ENCODE measurements around the gene PLEKHM3. TPM values are rescaled to one million over a fixed set of nuclear protein-coding genes. Genes with fewer than 3 reads are reported as not detected.

Gene PLEKHM3
- total and polyA plus RNA-seq, 2 of the 4 experiments (the other 2 are of a cell fraction), result 2.4 to 11.3 TPM

DNA sequence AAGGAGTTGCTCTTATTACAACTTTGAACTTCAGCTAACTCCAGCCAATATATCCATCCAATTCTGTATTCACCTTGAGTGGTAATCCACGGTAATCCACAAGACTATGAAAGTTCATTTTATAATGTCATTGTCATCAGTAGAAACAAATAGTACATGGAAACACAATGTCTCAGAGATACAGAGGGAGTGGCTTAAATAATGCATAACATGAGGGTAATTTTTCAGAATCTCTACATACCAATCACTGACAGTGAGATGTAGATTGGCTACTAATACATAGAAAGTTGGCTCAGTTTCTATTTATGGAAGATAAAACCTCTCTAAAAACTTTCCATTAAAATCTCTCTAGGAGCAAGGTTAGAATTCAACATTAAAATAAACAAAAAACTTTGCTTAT is 93.2 kb downstream of the PLEKHM3 start:
- Histone ChIP-seq H2BK20ac (ENCODE audit: low read depth, low read length) (no peak overlapping the region), H2BK120ac (ENCODE audit: low read depth, low read length) (no peak overlapping the region), H3K9ac (ENCODE audit: low read depth, low read length) (no peak overlapping the region), H3K36me3 (ENCODE audit: control insufficient read depth, insufficient read depth, low read length) (peaks cover 2% of the 10 kb centered on the region), H3K9me3 (ENCODE audit: control insufficient read depth, insufficient read depth, low read length) (no peaks in the 10 kb centered on the region), H3K4me2 (ENCODE audit: low read depth, low read length) (no peak overlapping the region), H3K14ac (replicated peaks; ENCODE audit: low read depth, low read length) (no peak overlapping the region), H4K20me1 (ENCODE audit: insufficient read depth, low read length) (no peaks in the 10 kb centered on the region), H3K4me1 (ENCODE audit: control insufficient read depth, insufficient read depth, low read length) (no peaks in the 10 kb centered on the region), H3K18ac (ENCODE audit: low read depth, low read length) (no peak overlapping the region), H2BK5ac (ENCODE audit: low read depth, low read length, poor library complexity, severe bottlenecking) (no peak overlapping the region), H3K23ac (ENCODE audit: low read depth, low read length) (no peak overlapping the region), H3K9me1 (ENCODE audit: insufficient read depth, low read length) (no peaks in the 10 kb centered on the region), H2BK15ac (ENCODE audit: low read depth, low read length) (no peak overlapping the region), H3K4me3 (ENCODE audit: insufficient read depth, low read depth, low read length) (no peak overlapping the region), H3K79me1 (ENCODE audit: low read depth in 1 of 2, low read length in 2 of 2) (no peaks in the 10 kb centered on the region), H2AK5ac (ENCODE audit: low read depth, low read length) (no peak overlapping the region), H3K4ac (ENCODE audit: low read depth, low read length) (no peak overlapping the region), H3K56ac (ENCODE audit: extremely low read depth, insufficient read depth, low read length) (no peak overlapping the region), H3K27ac (ENCODE audit: insufficient read depth, low read length) (no peak overlapping the region), H4K91ac (ENCODE audit: insufficient read depth, low read depth, low read length) (no peak overlapping the region), H4K8ac (ENCODE audit: low read depth in 2 of 2, low read length in 2 of 2) (no peak overlapping the region), H4K5ac (ENCODE audit: low read depth, low read length) (no peak overlapping the region), H3K27me3 (ENCODE audit: control insufficient read depth, insufficient read depth, low read length) (no peaks in the 10 kb centered on the region), H2AFZ (replicated peaks; ENCODE audit: low read length, poor library complexity) (no peak overlapping the region), H2AK9ac (replicated peaks; ENCODE audit: low read depth, low read length, poor library complexity) (no peak overlapping the region)
- in situ Hi-C loops (cut with MboI; ENCODE audit: low sequenced_read_pairs) (no loop called here), intact Hi-C loops (cut with micrococcal nuclease) (no loop called here), dilution Hi-C loops (cut with HindIII; ENCODE audit: low sequenced_read_pairs, unreplicated experiment) (no loop called here)
- TF ChIP-seq MAZ (IDR thresholded peaks at IDR 0.05; ENCODE audit: borderline replicate concordance, low read depth, low read length), result no peak
- TF ChIP-seq, protein P1, sequence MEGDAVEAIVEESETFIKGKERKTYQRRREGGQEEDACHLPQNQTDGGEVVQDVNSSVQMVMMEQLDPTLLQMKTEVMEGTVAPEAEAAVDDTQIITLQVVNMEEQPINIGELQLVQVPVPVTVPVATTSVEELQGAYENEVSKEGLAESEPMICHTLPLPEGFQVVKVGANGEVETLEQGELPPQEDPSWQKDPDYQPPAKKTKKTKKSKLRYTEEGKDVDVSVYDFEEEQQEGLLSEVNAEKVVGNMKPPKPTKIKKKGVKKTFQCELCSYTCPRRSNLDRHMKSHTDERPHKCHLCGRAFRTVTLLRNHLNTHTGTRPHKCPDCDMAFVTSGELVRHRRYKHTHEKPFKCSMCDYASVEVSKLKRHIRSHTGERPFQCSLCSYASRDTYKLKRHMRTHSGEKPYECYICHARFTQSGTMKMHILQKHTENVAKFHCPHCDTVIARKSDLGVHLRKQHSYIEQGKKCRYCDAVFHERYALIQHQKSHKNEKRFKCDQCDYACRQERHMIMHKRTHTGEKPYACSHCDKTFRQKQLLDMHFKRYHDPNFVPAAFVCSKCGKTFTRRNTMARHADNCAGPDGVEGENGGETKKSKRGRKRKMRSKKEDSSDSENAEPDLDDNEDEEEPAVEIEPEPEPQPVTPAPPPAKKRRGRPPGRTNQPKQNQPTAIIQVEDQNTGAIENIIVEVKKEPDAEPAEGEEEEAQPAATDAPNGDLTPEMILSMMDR (conservative IDR thresholded peaks at IDR 0.05; ENCODE audit: low read depth, low read length), result no peak
- TF ChIP-seq RCOR1 (IDR thresholded peaks at IDR 0.05; ENCODE audit: insufficient replicate concordance, low read length), result no peak
- no peak for TF ChIP-seq SMC3 (IDR thresholded peaks at IDR 0.05; ENCODE audit: low read depth, low read length)
- no peak for TF ChIP-seq RAD21 (IDR thresholded peaks at IDR 0.05; ENCODE audit: low read length)
- no peak for TF ChIP-seq RFX5 (IDR thresholded peaks at IDR 0.05; ENCODE audit: low read depth, low read length)
- no peak for TF ChIP-seq POLR2A (IDR thresholded peaks at IDR 0.05; ENCODE audit: low read depth, low read length)
- TF ChIP-seq BHLHE40 (IDR thresholded peaks at IDR 0.05; ENCODE audit: low read depth, low read length), result no peak
- TF ChIP-seq, protein P2, sequence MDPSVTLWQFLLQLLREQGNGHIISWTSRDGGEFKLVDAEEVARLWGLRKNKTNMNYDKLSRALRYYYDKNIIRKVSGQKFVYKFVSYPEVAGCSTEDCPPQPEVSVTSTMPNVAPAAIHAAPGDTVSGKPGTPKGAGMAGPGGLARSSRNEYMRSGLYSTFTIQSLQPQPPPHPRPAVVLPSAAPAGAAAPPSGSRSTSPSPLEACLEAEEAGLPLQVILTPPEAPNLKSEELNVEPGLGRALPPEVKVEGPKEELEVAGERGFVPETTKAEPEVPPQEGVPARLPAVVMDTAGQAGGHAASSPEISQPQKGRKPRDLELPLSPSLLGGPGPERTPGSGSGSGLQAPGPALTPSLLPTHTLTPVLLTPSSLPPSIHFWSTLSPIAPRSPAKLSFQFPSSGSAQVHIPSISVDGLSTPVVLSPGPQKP (IDR thresholded peaks at IDR 0.05; ENCODE audit: borderline replicate concordance, low read depth, low read length), result no peak
- TF ChIP-seq, protein P3, sequence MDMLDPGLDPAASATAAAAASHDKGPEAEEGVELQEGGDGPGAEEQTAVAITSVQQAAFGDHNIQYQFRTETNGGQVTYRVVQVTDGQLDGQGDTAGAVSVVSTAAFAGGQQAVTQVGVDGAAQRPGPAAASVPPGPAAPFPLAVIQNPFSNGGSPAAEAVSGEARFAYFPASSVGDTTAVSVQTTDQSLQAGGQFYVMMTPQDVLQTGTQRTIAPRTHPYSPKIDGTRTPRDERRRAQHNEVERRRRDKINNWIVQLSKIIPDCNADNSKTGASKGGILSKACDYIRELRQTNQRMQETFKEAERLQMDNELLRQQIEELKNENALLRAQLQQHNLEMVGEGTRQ (IDR thresholded peaks at IDR 0.05; ENCODE audit: low read depth, low read length), result no peak
- no peak for TF ChIP-seq MXI1 (IDR thresholded peaks at IDR 0.05; ENCODE audit: borderline replicate concordance, low read depth, low read length)
- TF ChIP-seq FOS (IDR thresholded peaks at IDR 0.05; ENCODE audit: low read depth, low read length), result no peak
- TF ChIP-seq CHD1 (IDR thresholded peaks at IDR 0.05; ENCODE audit: low read depth, low read length), result no peak
- TF ChIP-seq MAFK (IDR thresholded peaks at IDR 0.05; ENCODE audit: low read depth, low read length), result no peak
- TF ChIP-seq CEBPB (IDR thresholded peaks at IDR 0.05; ENCODE audit: low read depth, low read length), result no peak
- no peak for TF ChIP-seq NFE2L2 (IDR thresholded peaks at IDR 0.05; ENCODE audit: low read depth, low read length)
- no TSS peak for BruUV-seq (replicated peaks)
- no CpG with 5 or more reads among the region's 1 CpG for WGBS, 2 experiments (ENCODE audit: extremely low coverage in 2 of 2, insufficient read length in 1 of 2)
- ChIA-PET POLR2A (ENCODE audit: unreplicated experiment) (no interaction called here), CTCF (interaction anchor here (1.2 kb wide), 1 partner anchor 183 kb away, joined by 3 read pairs; no protein-coding TSS in a partner anchor)
- ATAC-seq (ENCODE audit: low read depth) (no peak), DNase-seq (no peak)

Data from IMR-90 (cell line).